Trophoblast cell (in vitro differentiated cells and primary cell): ENCODE results near the gene KRT6A.
A peak's percentile ranks its signal among the peaks of the same experiment; 100 is the strongest.

Experiments
- DNase-seq, 2 donors: peaks; one replicate each; pipeline ENCODE4 v3.0.0-alpha.2; 2016
- H2AFZ ChIP-seq: 2 replicates; pipeline ENCODE4 v1.6.1; 2013; ENCODE audit warnings: low read length, moderate library complexity, mild to moderate bottlenecking; ENCODE audit not compliant: insufficient read depth, poor library complexity
- H2AK5ac ChIP-seq: 2 replicates; pipeline ENCODE4 v1.6.1; 2013; ENCODE audit warnings: mild to moderate bottlenecking, low read length
- H2BK120ac ChIP-seq: 2 replicates; pipeline ENCODE4 v1.6.1; 2013; ENCODE audit warnings: low read length, mild to moderate bottlenecking, moderate library complexity; ENCODE audit not compliant: insufficient read depth, poor library complexity
- H2BK12ac ChIP-seq: 2 replicates; pipeline ENCODE4 v1.6.1; 2013; ENCODE audit warnings: mild to moderate bottlenecking, low read length, moderate library complexity
- H2BK5ac ChIP-seq: 2 replicates; pipeline ENCODE4 v1.6.1; 2013; ENCODE audit warnings: low read length, low read depth, moderate library complexity, mild to moderate bottlenecking; ENCODE audit not compliant: poor library complexity
- H3K14ac ChIP-seq: 2 replicates; pipeline ENCODE4 v1.6.1; 2013; ENCODE audit warnings: mild to moderate bottlenecking, low read length
- H3K18ac ChIP-seq: 2 replicates; pipeline ENCODE4 v1.6.1; 2013; ENCODE audit warnings: mild to moderate bottlenecking, low read length
- H3K23ac ChIP-seq: 2 replicates; pipeline ENCODE4 v1.6.1; 2013; ENCODE audit warnings: low read length
- H3K27ac ChIP-seq: 2 replicates; pipeline ENCODE4 v1.5.1; 2013; ENCODE audit warnings: low read depth, mild to moderate bottlenecking, inconsistent platforms, low read length, moderate library complexity
- H3K27me3 ChIP-seq: 2 replicates; pipeline ENCODE4 v1.6.1; 2013; ENCODE audit warnings: inconsistent platforms, mild to moderate bottlenecking, low read length, moderate library complexity; ENCODE audit not compliant: insufficient read depth
- H3K36me3 ChIP-seq, 2 experiments: 1 replicate in 1 of 2; 2 replicates in 1 of 2; pipeline ENCODE4 v1.6.1; 2013; ENCODE audit warnings: low read length in 2 of 2, mild to moderate bottlenecking in 2 of 2, moderate library complexity in 1 of 2; ENCODE audit not compliant: insufficient read depth in 2 of 2, control insufficient read depth in 1 of 2
- H3K4ac ChIP-seq: 2 replicates; pipeline ENCODE4 v1.6.1; 2013; ENCODE audit warnings: low read depth, mild to moderate bottlenecking, low read length, moderate library complexity
- H3K4me1 ChIP-seq, 2 experiments: 1 replicate in 1 of 2; 2 replicates in 1 of 2; pipeline ENCODE4 v1.6.1; 2013; ENCODE audit warnings: low read length in 2 of 2, mild to moderate bottlenecking in 2 of 2, moderate library complexity in 1 of 2; ENCODE audit not compliant: insufficient read depth in 2 of 2, control insufficient read depth in 1 of 2
- H3K4me2 ChIP-seq: 2 replicates; pipeline ENCODE4 v1.6.1; 2013; ENCODE audit warnings: inconsistent platforms, mild to moderate bottlenecking, low read length, moderate library complexity
- H3K4me3 ChIP-seq: 2 replicates; pipeline ENCODE4 v1.5.1; 2013; ENCODE audit warnings: mild to moderate bottlenecking, low read depth, low read length, inconsistent platforms
- H3K79me1 ChIP-seq: one replicate; pipeline ENCODE4 v1.6.1; 2013; ENCODE audit warnings: low read length
- H3K79me2 ChIP-seq: 2 replicates; pipeline ENCODE4 v1.6.1; 2013; ENCODE audit warnings: low read length, mild to moderate bottlenecking; ENCODE audit not compliant: control insufficient read depth, insufficient read depth, poor library complexity
- H3K9ac ChIP-seq: 2 replicates; pipeline ENCODE4 v1.6.1; 2013; ENCODE audit warnings: mild to moderate bottlenecking, low read length
- H3K9me3 ChIP-seq: 2 replicates; pipeline ENCODE4 v1.6.1; 2013; ENCODE audit warnings: low read depth, mild to moderate bottlenecking, control low read depth, inconsistent platforms, low read length; ENCODE audit not compliant: insufficient read depth
- H4K12ac ChIP-seq: 2 replicates; pipeline ENCODE4 v1.6.1; 2013; ENCODE audit warnings: low read depth, mild to moderate bottlenecking, low read length, moderate library complexity
- H4K8ac ChIP-seq: 2 replicates; pipeline ENCODE4 v1.6.1; 2013; ENCODE audit warnings: low read depth, mild to moderate bottlenecking, low read length, moderate library complexity
- H4K91ac ChIP-seq: one replicate; pipeline ENCODE4 v1.6.1; 2013; ENCODE audit warnings: low read depth, mild to moderate bottlenecking, low read length, moderate library complexity
- WGBS: extraction: QIAGEN DNeasy Blood & Tissue Kit; methylation state at CpG from one replicate; pipeline ENCODE4 v1.1.7; 2013; ENCODE audit warnings: missing lambda C conversion rate; ENCODE audit not compliant: insufficient read length, insufficient coverage; ENCODE audit errors: extremely low coverage; 5-methylcytosine and 5-hydroxymethylcytosine counted together

KRT6A gene

GRCh38 chr12:52518574-52519386 lies 25.7 kb upstream of the KRT6A start:
- peaks cover 21% of the 10 kb centered on the region in 2 experiments for H3K4me1 ChIP-seq
- no peak overlapping the region for H2BK12ac ChIP-seq
- no peak overlapping the region for H3K9ac ChIP-seq
- H3K23ac ChIP-seq, result no peak overlapping the region
- H2AK5ac ChIP-seq, result no peak overlapping the region
- no peaks in the 10 kb centered on the region for H3K27me3 ChIP-seq
- no peak overlapping the region for H3K27ac ChIP-seq
- H3K4ac ChIP-seq, result no peak overlapping the region
- no peak overlapping the region for H4K8ac ChIP-seq
- no peaks in the 10 kb centered on the region for H3K79me1 ChIP-seq
- peaks cover 2% of the 10 kb centered on the region for H3K9me3 ChIP-seq
- no peak overlapping the region for H3K18ac ChIP-seq
- no peak overlapping the region for H2BK120ac ChIP-seq
- no peak overlapping the region for H3K4me2 ChIP-seq
- no peaks in the 10 kb centered on the region for H3K36me3 ChIP-seq
- H3K14ac ChIP-seq, result no peak overlapping the region
- DNase-seq, result no peak
- no peak overlapping the region for H4K12ac ChIP-seq
- no peak overlapping the region for H4K91ac ChIP-seq
- no peak overlapping the region for H3K4me3 ChIP-seq
- H2BK5ac ChIP-seq, result no peak overlapping the region
- H3K79me2 ChIP-seq, result no peaks in the 10 kb centered on the region
- WGBS, result no CpG with 5 or more reads among the region's 8 CpGs
- no peak overlapping the region for H2AFZ ChIP-seq

GRCh38 chr12:52517888-52518287 lies 24.8 kb upstream of the KRT6A start:
- no peak overlapping the region for H3K9ac ChIP-seq
- no peak overlapping the region for H3K4me2 ChIP-seq
- no peak for DNase-seq
- H3K14ac ChIP-seq, result no peak overlapping the region
- H3K4me3 ChIP-seq, result no peak overlapping the region
- no peak overlapping the region for H3K27ac ChIP-seq
- H2AK5ac ChIP-seq, result no peak overlapping the region
- H3K79me1 ChIP-seq, result no peaks in the 10 kb centered on the region
- no peak overlapping the region for H3K18ac ChIP-seq
- H3K79me2 ChIP-seq, result no peaks in the 10 kb centered on the region
- no peaks in the 10 kb centered on the region for H3K36me3 ChIP-seq
- no peaks in the 10 kb centered on the region for H3K27me3 ChIP-seq
- H3K4ac ChIP-seq, result no peak overlapping the region
- H2BK120ac ChIP-seq, result no peak overlapping the region
- no peak overlapping the region for H2BK12ac ChIP-seq
- no CpG with 5 or more reads among the region's 5 CpGs for WGBS
- no peak overlapping the region for H3K23ac ChIP-seq
- no peak overlapping the region for H4K12ac ChIP-seq
- H3K9me3 ChIP-seq, result peaks cover 2% of the 10 kb centered on the region
- H2BK5ac ChIP-seq, result no peak overlapping the region
- peaks cover 19 to 20% of the 10 kb centered on the region in 2 experiments for H3K4me1 ChIP-seq
- H4K91ac ChIP-seq, result no peak overlapping the region
- H2AFZ ChIP-seq, result no peak overlapping the region
- H4K8ac ChIP-seq, result no peak overlapping the region

GRCh38 chr12:52517005-52517835 lies 24.2 kb upstream of the KRT6A start:
- Histone ChIP-seq H2BK120ac (no peak overlapping the region), H3K14ac (no peak overlapping the region), H4K8ac (no peak overlapping the region), H3K18ac (no peak overlapping the region), H3K4me1 (peaks cover 12 to 14% of the 10 kb centered on the region in 2 experiments), H2AFZ (no peak overlapping the region), H3K9me3 (peaks cover 2% of the 10 kb centered on the region), H3K79me1 (no peaks in the 10 kb centered on the region), H2BK12ac (no peak overlapping the region), H2AK5ac (no peak overlapping the region), H3K27me3 (no peaks in the 10 kb centered on the region), H3K79me2 (no peaks in the 10 kb centered on the region), H3K9ac (no peak overlapping the region), H3K4ac (no peak overlapping the region), H3K36me3 (no peaks in the 10 kb centered on the region), H3K4me2 (no peak overlapping the region), H3K23ac (no peak overlapping the region), H3K4me3 (no peak overlapping the region), H2BK5ac (no peak overlapping the region), H4K91ac (no peak overlapping the region), H4K12ac (no peak overlapping the region), H3K27ac (no peak overlapping the region)
- whole genome bisulfite sequencing, result no CpG with 5 or more reads among the region's 14 CpGs
- peak in 1 of 2 donors; percentile 25 for DNase-seq

GRCh38 chr12:52515927-52516831 lies 23.1 kb upstream of the KRT6A start:
- no peak overlapping the region for H3K18ac ChIP-seq
- no peak overlapping the region for H3K23ac ChIP-seq
- peaks cover 2 to 3% of the 10 kb centered on the region in 2 experiments for H3K4me1 ChIP-seq
- DNase-seq, result peak; percentile 41 to 62
- no peak overlapping the region for H2BK120ac ChIP-seq
- no peak overlapping the region for H3K14ac ChIP-seq
- peaks cover 2% of the 10 kb centered on the region for H3K9me3 ChIP-seq
- H3K79me2 ChIP-seq, result no peaks in the 10 kb centered on the region
- WGBS, result no CpG with 5 or more reads among the region's 15 CpGs
- no peak overlapping the region for H4K8ac ChIP-seq
- H3K27me3 ChIP-seq, result no peaks in the 10 kb centered on the region
- no peaks in the 10 kb centered on the region for H3K36me3 ChIP-seq
- H2AFZ ChIP-seq, result no peak overlapping the region
- H3K9ac ChIP-seq, result no peak overlapping the region
- no peak overlapping the region for H2AK5ac ChIP-seq
- H3K4me2 ChIP-seq, result no peak overlapping the region
- H4K12ac ChIP-seq, result no peak overlapping the region
- H4K91ac ChIP-seq, result no peak overlapping the region
- H3K79me1 ChIP-seq, result no peaks in the 10 kb centered on the region
- no peak overlapping the region for H2BK5ac ChIP-seq
- H3K27ac ChIP-seq, result no peak overlapping the region
- H2BK12ac ChIP-seq, result no peak overlapping the region
- H3K4me3 ChIP-seq, result no peak overlapping the region
- no peak overlapping the region for H3K4ac ChIP-seq
